Tibial nerve (tissue), 4 donors: ENCODE data around the gene YIF1B. TPM values are rescaled to one million over a fixed set of nuclear protein-coding genes. Genes with fewer than 3 reads are reported as not detected.
"Not testable (repeated sequence)": the region's sequence is repeated elsewhere in the genome, so short reads cannot be mapped to it uniquely, and the experiment has no call there.

Experiments
- DNase-seq, 2 donors: peaks; one replicate each; pipeline ENCODE4 v3.0.0-alpha.2; 2019; ENCODE audit warnings: low spot score in 2 of 2
- H3K27ac ChIP-seq, 4 donors: fragments of 200-600 bp; sonication (generic) in 3 of 4; one replicate each; pipeline ENCODE4 v1.5.1; 2017 to 2019; ENCODE audit warnings: mild to moderate bottlenecking in 1 of 4
- H3K27me3 ChIP-seq, 2 donors: fragments of 200-600 bp; sonication (generic) in 1 of 2; one replicate each; pipeline versions ENCODE4 v1.5.1 to v1.6.0; 2017 to 2019
- H3K36me3 ChIP-seq, 3 donors: fragments of 200-600 bp; sonication (generic); one replicate each; pipeline ENCODE4 v1.5.1; 2018 to 2019
- H3K4me1 ChIP-seq, 4 donors: fragments of 200-600 bp; sonication (generic) in 3 of 4; one replicate each; pipeline ENCODE4 v1.5.1; 2017 to 2019
- H3K4me3 ChIP-seq, 4 donors: fragments of 200-600 bp; sonication (generic) in 3 of 4; one replicate each; pipeline ENCODE4 v1.5.1; 2017 to 2019; ENCODE audit warnings: mild to moderate bottlenecking in 1 of 4, moderate library complexity in 1 of 4
- H3K9me3 ChIP-seq, 4 donors: fragments of 200-600 bp; sonication (generic) in 3 of 4; one replicate each; pipeline ENCODE4 v1.5.1; 2017 to 2019
- EP300 ChIP-seq, 2 donors: sonication (generic); formaldehyde crosslinking; IDR thresholded peaks; one replicate each; pipeline ENCODE4 v1.6.1; 2017; ENCODE audit warnings: antibody characterized with exemption in 2 of 2, mild to moderate bottlenecking in 1 of 2
- POLR2A ChIP-seq, 2 donors: fragments of 450-650 bp; IDR thresholded peaks; one replicate each; pipeline ENCODE4 v1.6.1; 2017; ENCODE audit warnings: antibody characterized with exemption in 2 of 2, mild to moderate bottlenecking in 2 of 2, moderate library complexity in 2 of 2
- WGBS, 2 donors: methylation state at CpG; one replicate each; pipeline ENCODE4 v1.1.5; 2018; 5-methylcytosine and 5-hydroxymethylcytosine counted together
- total RNA-seq, 4 donors: library from RNA; depleted of rRNA; stranded (reverse); fragments of >200 nt; gene quantifications; one replicate each; pipeline ENCODE4 v1.1.0, GENCODE V29; 2016
- TF ChIP-seq, protein P1 (sequence below), 5 experiments: fragments of 200-600 bp in 3 of 5; fragments of 450-650 bp in 2 of 5; sonication (generic) in 3 of 5; IDR thresholded peaks; one replicate each; pipeline ENCODE4 v1.5.1; 2016 to 2019; ENCODE audit warnings: antibody characterized with exemption in 5 of 5, mild to moderate bottlenecking in 3 of 5, moderate library complexity in 2 of 5

The YIF1B gene, protein sequence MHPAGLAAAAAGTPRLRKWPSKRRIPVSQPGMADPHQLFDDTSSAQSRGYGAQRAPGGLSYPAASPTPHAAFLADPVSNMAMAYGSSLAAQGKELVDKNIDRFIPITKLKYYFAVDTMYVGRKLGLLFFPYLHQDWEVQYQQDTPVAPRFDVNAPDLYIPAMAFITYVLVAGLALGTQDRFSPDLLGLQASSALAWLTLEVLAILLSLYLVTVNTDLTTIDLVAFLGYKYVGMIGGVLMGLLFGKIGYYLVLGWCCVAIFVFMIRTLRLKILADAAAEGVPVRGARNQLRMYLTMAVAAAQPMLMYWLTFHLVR
- total RNA-seq, result 10 to 100 TPM; 30.8 to 57.3 (median 46.0) TPM

DNA sequence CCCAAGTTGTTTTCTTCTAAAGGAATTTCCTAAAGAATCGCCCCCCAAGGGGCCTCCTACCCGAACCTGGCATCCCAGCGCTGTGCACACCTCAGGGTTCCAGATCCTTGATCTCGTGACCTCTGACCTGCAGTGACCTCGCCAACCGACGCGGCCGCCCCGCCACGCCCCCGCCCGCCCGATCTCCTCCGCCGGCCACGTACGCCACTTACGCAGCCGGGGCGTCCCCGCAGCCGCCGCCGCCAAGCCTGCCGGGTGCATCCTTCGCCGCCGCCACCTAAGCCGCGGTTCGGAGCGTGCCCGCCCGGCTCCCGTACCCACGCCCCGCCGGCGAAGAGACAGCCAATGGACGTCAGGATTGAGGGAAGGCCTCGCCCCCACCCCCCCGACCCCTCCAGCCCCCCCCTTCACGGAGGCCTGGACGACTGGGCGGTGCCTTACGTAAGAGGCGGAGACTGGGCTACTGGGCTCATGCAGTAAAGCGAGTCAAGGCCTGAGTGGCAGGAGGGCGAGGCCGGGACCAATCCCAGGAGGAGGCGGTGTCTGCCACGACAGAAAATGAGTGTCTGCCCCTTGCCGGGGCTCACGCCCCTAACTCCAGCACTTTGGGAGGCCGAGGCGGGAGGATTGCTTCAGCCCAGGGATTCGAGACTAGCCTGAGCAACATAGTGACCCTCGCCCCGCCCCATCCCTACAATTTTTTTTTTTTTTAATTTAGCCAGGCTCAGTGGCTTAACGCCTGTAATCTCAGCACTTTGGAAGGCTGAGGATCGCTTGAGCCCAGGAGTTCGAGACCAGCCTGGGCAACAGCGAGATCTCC lies at the start of gene YIF1B:
Gene YIF1B, minus strand, starts transcription at position 291 of the 820 bp plus-strand sequence. Its CDS starts 30 bp downstream, at position 261.
- Histone ChIP-seq H3K4me3 (peak within 1 kb of the TSS; percentile 48 to 71 (median 55)), H3K36me3 (no peaks in the 10 kb centered on the region), H3K4me1 (peaks cover 0 to 32% (median 14%) of the 10 kb centered on the region in 4 donors), H3K27me3 (peaks cover 0 to 8% of the 10 kb centered on the region in 2 donors), H3K27ac (peak within 1 kb of the TSS; percentile 89 to 95 (median 90)), H3K9me3 (no peaks in the 10 kb centered on the region)
- peak; percentile 56 to 59 for TF ChIP-seq EP300 (IDR thresholded peaks at IDR 0.05)
- peak in 1 of 2 donors; percentile 59 for TF ChIP-seq POLR2A (IDR thresholded peaks at IDR 0.05)
- TF ChIP-seq, protein P1, sequence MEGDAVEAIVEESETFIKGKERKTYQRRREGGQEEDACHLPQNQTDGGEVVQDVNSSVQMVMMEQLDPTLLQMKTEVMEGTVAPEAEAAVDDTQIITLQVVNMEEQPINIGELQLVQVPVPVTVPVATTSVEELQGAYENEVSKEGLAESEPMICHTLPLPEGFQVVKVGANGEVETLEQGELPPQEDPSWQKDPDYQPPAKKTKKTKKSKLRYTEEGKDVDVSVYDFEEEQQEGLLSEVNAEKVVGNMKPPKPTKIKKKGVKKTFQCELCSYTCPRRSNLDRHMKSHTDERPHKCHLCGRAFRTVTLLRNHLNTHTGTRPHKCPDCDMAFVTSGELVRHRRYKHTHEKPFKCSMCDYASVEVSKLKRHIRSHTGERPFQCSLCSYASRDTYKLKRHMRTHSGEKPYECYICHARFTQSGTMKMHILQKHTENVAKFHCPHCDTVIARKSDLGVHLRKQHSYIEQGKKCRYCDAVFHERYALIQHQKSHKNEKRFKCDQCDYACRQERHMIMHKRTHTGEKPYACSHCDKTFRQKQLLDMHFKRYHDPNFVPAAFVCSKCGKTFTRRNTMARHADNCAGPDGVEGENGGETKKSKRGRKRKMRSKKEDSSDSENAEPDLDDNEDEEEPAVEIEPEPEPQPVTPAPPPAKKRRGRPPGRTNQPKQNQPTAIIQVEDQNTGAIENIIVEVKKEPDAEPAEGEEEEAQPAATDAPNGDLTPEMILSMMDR (IDR thresholded peaks at IDR 0.05), result peak in 1 of 5 experiments; percentile 16
- 0 to 1% methylated on average over 29 to 64 of the region's 64 CpGs for WGBS, 2 donors
- peak; percentile 92 to 96 for DNase-seq

DNA sequence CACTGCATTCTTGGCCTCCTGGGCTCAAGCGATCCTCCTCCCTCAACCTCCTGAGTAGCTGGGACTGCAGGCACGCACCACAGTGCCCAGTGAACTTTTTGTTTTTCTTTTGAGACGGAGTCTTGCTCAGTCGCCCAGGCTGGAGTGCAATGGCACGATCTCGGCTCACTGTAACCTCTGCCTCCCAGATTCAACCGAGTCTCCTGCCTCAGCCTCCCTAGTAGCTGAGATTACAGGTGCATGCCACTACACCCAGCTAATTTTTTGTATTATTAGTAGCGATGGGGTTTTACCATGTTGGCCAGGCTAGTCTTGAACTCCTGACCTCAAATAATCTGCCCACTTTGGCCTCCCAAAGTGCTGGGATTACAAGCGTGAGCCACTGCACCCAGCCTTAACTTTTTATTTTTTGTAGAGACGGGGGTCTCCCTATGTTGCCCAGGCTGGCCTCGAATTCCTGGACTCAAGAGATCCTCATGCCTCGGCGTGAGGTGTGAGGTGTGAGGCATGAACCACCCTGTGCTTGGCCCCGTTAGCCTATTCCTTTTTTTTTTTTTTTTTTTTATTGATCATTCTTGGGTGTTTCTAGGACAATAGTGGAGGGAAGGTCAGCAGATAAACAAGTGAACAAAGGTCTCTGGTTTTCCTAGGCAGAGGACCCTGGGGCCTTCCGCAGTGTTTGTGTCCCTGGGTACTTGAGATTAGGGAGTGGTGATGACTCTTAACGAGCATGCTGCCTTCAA lies 47.4 kb upstream of the YIF1B start:
- Histone ChIP-seq H3K4me3 (peak overlapping the region in 1 of 4 donors; percentile 59), H3K27me3 (peaks cover 0 to 92% of the 10 kb centered on the region in 2 donors), H3K4me1 (peaks cover 0 to 22% (median 13%) of the 10 kb centered on the region in 4 donors)
- H3K27ac ChIP-seq, H3K36me3 ChIP-seq, H3K9me3 ChIP-seq, DNase-seq: not testable (repeated sequence)
- 72 to 74% methylated on average over 14 to 15 of the region's 16 CpGs for WGBS, 2 donors

DNA sequence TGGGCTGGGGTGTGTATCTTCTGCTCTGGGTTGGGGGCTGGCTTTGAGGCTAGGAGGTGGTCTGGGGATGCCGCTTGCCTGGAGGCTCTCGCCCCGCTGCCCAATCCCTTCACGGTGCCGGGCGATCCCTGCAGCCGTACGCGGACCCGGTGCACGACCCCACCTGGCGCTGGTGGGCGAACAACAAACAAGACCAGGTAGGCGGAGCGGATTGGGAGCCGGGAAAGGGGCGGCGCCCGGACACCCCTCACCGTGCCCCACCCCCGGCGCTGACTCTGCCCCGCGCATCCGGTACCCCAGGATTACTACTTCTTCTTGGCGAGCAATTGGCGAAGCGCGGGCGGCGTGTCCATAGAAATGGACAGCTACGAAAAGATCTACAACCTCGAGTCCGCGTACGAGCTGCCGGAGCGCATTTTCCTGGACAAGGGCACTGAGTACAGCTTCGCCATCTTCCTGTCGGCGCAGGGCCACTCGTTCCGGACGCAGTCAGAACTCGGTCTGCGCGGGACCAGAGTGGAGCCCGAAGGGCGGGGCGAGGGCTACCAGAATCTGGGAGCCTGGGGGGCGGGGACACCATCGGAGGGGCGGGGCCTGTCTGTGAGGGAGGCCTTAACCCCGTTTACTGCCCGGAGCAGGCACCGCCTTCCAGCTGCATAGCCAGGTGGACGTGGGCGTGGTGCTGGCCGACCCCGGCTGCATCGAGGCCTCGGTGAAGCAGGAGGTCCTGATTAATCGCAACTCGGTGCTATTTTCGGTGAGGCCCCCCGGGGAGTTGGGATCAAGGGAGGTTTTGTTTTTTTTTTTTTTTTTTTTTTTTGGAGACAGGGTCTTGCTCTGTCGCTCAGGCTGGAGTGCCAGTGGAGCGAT lies 46.6 kb upstream of the YIF1B start:
- 2% methylated on average over 48 to 57 of the region's 68 CpGs for WGBS, 2 donors
- H3K4me1 ChIP-seq, result peaks cover 0 to 22% (median 13%) of the 10 kb centered on the region in 4 donors
- DNase-seq, result peak; percentile 43 to 59
- TF ChIP-seq, protein P1 (IDR thresholded peaks at IDR 0.05), result no peak
- TF ChIP-seq EP300 (IDR thresholded peaks at IDR 0.05) (no peak), POLR2A (IDR thresholded peaks at IDR 0.05) (no peak)
- no peaks in the 10 kb centered on the region for H3K9me3 ChIP-seq
- peak overlapping the region; percentile 22 to 59 (median 41) for H3K4me3 ChIP-seq
- H3K27ac ChIP-seq, result peak overlapping the region in 1 of 4 donors; percentile 17
- no peaks in the 10 kb centered on the region for H3K36me3 ChIP-seq
- H3K27me3 ChIP-seq, result peaks cover 0 to 84% of the 10 kb centered on the region in 2 donors

DNA sequence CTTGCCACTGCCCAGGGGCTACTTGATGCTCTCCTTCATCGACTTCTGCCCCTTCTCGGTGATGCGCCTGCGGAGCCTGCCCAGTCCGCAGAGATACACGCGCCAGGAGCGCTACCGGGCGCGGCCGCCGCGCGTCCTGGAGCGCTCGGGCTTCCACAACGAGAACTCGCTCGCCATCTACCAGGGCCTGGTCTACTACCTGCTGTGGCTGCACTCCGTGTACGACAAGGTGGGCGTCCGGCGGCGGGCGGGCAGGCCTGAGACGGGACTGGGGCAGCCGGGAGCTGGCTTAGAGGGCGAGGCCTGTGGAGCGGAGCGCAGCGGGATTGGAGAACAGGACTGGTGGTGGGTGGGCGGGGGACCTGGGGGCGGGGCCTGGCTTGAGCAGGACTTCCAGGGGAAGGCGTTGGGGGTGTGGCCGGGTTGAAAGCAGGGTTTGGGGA lies 45.9 kb upstream of the YIF1B start:
- Histone ChIP-seq H3K36me3 (no peaks in the 10 kb centered on the region), H3K27me3 (peaks cover 0 to 82% of the 10 kb centered on the region in 2 donors), H3K27ac (peak overlapping the region in 1 of 4 donors; percentile 17), H3K9me3 (no peaks in the 10 kb centered on the region), H3K4me1 (peaks cover 0 to 22% (median 13%) of the 10 kb centered on the region in 4 donors), H3K4me3 (peak overlapping the region; percentile 22 to 59 (median 41))
- no peak for TF ChIP-seq POLR2A (IDR thresholded peaks at IDR 0.05)
- TF ChIP-seq, protein P1 (IDR thresholded peaks at IDR 0.05), result peak in 1 of 5 experiments; percentile 18
- peak; percentile 19 to 22 for DNase-seq
- 0 to 1% methylated on average over 24 to 36 of the region's 37 CpGs for WGBS, 2 donors
